SU-DHL-6 (cell line): ENCODE results near the gene SLC24A3.

Experiments
- EZH2phosphoT487 ChIP-seq: fragments of 200-600 bp; sonication (generic), shearing (Covaris generic); conservative IDR thresholded peaks from 2 replicates; pipeline ENCODE4 v1.6.1; 2018; ENCODE audit warnings: mild to moderate bottlenecking, antibody characterized with exemption, low read length, moderate library complexity, mixed read lengths
- TF ChIP-seq, protein P1 (sequence below): fragments of 200-600 bp; sonication (generic); IDR thresholded peaks from one replicate; pipeline ENCODE4 v1.5.1; 2017; ENCODE audit warnings: antibody characterized with exemption, mild to moderate bottlenecking, low read length, moderate library complexity; ENCODE audit not compliant: insufficient read depth, poor library complexity, severe bottlenecking

DNA sequence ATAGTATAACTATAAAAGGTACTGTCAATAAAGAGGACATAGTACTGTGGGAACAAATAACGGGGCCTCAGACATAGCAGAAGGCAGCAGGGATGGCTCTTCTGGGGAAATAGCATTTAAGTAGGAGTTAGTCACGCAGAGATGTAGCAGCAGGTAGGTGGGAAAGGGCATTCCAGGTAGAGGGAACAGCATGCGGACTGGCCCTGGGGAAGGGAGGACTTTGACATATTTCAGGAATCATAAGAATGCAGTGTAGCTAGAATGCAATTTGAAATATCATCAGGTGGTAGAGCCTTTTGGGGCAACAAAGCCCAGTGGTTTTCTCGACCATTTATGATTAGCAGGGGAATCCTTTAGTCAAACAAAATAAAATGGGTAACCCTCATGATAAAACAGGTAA is 191.1 kb downstream of the SLC24A3 start:
- TF ChIP-seq, protein P1, sequence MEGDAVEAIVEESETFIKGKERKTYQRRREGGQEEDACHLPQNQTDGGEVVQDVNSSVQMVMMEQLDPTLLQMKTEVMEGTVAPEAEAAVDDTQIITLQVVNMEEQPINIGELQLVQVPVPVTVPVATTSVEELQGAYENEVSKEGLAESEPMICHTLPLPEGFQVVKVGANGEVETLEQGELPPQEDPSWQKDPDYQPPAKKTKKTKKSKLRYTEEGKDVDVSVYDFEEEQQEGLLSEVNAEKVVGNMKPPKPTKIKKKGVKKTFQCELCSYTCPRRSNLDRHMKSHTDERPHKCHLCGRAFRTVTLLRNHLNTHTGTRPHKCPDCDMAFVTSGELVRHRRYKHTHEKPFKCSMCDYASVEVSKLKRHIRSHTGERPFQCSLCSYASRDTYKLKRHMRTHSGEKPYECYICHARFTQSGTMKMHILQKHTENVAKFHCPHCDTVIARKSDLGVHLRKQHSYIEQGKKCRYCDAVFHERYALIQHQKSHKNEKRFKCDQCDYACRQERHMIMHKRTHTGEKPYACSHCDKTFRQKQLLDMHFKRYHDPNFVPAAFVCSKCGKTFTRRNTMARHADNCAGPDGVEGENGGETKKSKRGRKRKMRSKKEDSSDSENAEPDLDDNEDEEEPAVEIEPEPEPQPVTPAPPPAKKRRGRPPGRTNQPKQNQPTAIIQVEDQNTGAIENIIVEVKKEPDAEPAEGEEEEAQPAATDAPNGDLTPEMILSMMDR: no peak
- no peak for TF ChIP-seq EZH2phosphoT487
